GM19397 (cell line): ENCODE results near the gene VAV1.
"Not testable (repeated sequence)": the region's sequence is repeated elsewhere in the genome, so short reads cannot be mapped to it uniquely, and the experiment has no call there.

Experiments
- ATAC-seq: cut with Tn5 transposase; IDR thresholded peaks from one replicate; pipeline ENCODE4 v1.9.1; 2021; ENCODE audit warnings: mild to moderate bottlenecking, moderate library complexity; ENCODE audit not compliant: unreplicated experiment

VAV1 gene

GRCh38 chr19:6736917-6737283 is 35.6 kb upstream of the VAV1 start:
- no peak for ATAC-seq

- ATAC-seq, result peak; percentile 57
These were observed 35.1 kb upstream of the VAV1 start, which contains the start of gene GPR108 for GRCh38 chr19:6737284-6737872. TSS of gene GPR108 (minus strand) at chr19:6737580. CDS start at chr19:6737576, 4 bp downstream.

GRCh38 chr19:6737873-6738786 is 34.4 kb upstream of the VAV1 start:
- ATAC-seq, result no peak

GRCh38 chr19:6738787-6739389 is 33.6 kb upstream of the VAV1 start:
- ATAC-seq, result no peak

- no peak for ATAC-seq
These were observed 33.1 kb upstream of the VAV1 start, which contains the start of gene TRIP10 for GRCh38 chr19:6739390-6739882. TSS of gene TRIP10 (plus strand) at chr19:6739680. CDS start at chr19:6739762, 82 bp downstream.

- ATAC-seq, result no peak
These were observed 32.5 kb upstream of the VAV1 start for GRCh38 chr19:6739883-6740588.

GRCh38 chr19:6740589-6741343 is 31.7 kb upstream of the VAV1 start:
- no peak for ATAC-seq

- no peak for ATAC-seq
These were observed 29.4 kb upstream of the VAV1 start for GRCh38 chr19:6743066-6743465.

GRCh38 chr19:6743714-6744380 is 28.7 kb upstream of the VAV1 start:
- ATAC-seq, result no peak

GRCh38 chr19:6744381-6745301 is 27.9 kb upstream of the VAV1 start:
- no peak for ATAC-seq

GRCh38 chr19:6745965-6746364 is 26.5 kb upstream of the VAV1 start:
- no peak for ATAC-seq

- not testable (repeated sequence) for ATAC-seq
These were observed 24.0 kb upstream of the VAV1 start for GRCh38 chr19:6748543-6748942.

GRCh38 chr19:6750062-6750461 is 22.4 kb upstream of the VAV1 start:
- no peak for ATAC-seq

GRCh38 chr19:6751189-6751588 is 21.3 kb upstream of the VAV1 start:
- no peak for ATAC-seq

- no peak for ATAC-seq
These were observed 20.0 kb upstream of the VAV1 start for GRCh38 chr19:6752256-6753177.

GRCh38 chr19:6753178-6754031 is 19.1 kb upstream of the VAV1 start:
- peak; percentile 77 for ATAC-seq

- no peak for ATAC-seq
These were observed 18.4 kb upstream of the VAV1 start for GRCh38 chr19:6754136-6754535.
